ENCODE measurements around the gene NUBP2.

NUBP2 gene

DNA sequence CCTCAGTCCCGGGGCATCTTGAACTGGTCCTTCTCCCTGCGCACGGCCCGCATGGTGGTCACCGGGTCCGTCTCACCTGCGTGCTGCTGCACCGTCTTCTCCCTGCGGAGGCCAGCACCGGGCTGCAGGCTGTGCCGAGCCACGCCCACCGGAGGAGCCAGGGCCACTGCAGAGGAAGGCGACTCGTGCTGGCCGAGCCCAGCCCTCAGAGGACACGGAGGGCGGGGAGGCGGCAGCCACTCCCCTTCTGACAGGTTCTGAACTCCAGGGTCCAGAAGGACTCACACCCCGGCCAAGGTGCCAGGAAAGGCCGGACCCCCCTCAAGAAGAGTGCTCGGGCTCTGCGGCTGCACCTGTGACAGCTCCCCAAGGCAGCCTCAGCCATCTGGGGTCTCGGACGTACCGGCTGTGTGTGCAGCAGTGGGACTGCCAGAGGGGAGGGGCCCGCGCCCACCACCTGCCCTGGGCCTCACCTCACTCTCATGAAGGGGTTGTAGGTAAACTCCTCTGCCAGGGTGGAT, 26.6 kb downstream of the NUBP2 start:
- no peak for DNase-seq (ENCODE audit: low read depth)

GRCh38 chr16:1810106-1810505, 27.3 kb downstream of the NUBP2 start:
- DNase-seq (ENCODE audit: low read depth): no peak

DNA sequence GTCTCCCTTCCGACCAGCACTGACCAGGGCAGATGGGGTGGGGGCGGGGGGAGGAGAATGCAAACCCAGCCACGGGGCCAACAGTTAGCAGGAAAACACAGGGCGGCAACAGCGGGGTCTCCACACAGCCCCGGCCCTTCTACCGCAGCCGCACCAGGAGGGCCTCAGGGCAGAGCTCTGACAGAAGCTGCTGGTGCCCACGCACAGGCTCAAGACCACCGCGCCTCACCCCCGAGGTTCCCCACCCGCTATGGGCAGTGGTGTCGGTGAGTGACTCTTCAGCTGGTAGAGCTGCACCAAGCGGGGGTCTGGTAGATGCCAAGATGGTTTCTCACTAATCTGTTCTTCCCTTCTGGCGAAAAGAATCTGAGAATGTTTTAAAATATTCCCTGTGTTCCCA, 27.8 kb downstream of the NUBP2 start:
- DNase-seq (ENCODE audit: low read depth): no peak

DNA sequence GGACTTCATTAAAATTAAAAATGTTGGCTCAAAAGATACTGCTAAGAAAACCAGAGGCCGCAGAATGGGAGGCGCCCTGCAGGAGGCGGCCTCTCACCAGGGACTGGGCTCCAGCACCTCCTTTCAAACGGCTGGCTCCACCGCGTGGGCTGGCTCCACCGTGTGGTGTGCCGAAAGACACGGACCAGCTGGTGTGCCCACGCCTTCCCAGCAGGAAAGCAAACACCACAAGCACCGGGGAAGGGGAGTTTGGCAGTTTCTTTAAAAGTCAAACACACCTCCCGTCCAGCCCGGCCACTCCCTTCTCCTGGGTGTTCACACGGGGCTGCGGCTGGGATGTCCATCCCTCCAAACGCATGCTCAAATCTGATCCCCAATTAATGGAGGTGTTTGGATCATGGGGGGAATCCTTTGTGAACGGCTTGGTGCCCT, 30.0 kb downstream of the NUBP2 start:
- peak; percentile 17 for DNase-seq (ENCODE audit: low read depth)

DNA sequence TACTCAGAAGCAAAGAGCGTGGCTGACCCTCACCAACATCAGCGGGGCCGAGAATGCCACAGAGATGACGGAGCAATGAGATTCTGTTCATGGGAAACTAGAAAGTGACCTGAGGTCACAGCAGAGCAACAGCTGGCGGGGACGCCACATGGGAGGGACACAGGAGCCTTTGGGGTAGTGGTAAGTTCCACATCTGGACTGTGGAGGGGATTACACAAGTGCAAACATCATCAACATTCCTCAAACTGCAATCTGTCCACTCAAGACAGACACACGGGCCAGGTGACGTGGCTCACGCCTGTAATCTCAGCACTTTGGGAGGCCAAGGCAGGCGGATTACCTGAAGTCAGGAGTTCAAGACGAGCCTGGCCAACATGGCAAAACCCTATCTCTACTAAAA, 32.7 kb downstream of the NUBP2 start:
- DNase-seq (ENCODE audit: low read depth): no peak

DNA sequence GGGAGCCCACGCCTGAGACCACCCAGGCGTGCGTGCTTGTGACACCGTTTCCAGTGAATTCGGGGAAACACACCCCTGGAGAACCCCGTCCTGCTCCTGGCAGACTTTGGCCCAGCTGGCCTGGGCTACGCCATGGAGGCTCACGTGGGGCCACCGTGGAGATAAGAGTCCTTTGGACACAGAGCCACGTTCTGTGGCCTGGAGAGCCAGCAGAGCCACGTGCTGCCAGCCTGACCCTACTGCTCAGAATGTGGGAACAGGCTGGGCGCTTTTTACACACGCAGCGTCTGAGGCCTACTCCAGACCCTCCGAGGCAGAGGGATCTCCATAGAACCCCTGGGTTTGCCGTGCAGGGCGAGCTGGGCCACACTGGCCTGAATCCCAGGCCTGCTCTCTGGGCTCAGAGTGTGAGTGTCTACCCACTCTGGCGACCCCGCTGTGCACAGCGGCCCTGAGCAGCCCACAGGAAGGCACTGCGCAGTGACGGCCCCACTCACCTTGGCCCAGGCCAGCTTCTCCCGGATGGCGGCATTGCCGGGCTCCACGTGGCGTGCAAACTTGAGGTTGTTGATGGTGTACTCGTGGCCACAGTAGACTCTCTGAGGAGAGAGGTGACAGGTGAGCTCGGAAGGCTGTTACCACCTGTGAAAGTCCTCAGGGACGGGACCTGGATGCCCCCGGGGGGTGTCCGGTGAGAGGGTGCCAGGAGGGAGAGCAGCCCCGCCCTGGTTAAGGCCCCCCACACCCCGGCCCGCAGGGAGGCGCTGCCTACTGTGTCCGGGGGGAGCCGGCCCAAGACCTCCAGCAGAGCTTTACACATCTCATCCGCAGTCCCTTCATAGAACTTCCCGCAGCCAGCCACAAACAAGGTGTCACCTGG, 33.9 kb downstream of the NUBP2 start:
- no peak for DNase-seq (ENCODE audit: low read depth)

DNA sequence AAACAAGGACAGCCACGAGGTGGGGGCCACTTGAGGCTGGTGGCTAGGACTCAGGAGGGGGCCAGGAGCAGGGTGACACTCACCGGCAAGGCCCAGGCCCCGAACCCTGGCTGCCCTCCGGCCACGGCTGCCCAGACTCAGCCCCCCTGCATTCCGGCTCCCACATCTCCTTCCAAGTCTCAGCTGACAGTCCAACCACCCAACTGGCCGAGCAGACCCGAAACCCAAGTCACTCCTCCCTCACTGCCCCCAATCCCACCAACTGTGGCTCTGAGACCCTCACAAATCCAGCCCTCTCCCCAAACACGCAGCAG, 34.5 kb downstream of the NUBP2 start:
- no peak for DNase-seq (ENCODE audit: low read depth)

GRCh38 chr16:1817716-1818115, 35.0 kb downstream of the NUBP2 start:
- DNase-seq (ENCODE audit: low read depth): no peak

DNA sequence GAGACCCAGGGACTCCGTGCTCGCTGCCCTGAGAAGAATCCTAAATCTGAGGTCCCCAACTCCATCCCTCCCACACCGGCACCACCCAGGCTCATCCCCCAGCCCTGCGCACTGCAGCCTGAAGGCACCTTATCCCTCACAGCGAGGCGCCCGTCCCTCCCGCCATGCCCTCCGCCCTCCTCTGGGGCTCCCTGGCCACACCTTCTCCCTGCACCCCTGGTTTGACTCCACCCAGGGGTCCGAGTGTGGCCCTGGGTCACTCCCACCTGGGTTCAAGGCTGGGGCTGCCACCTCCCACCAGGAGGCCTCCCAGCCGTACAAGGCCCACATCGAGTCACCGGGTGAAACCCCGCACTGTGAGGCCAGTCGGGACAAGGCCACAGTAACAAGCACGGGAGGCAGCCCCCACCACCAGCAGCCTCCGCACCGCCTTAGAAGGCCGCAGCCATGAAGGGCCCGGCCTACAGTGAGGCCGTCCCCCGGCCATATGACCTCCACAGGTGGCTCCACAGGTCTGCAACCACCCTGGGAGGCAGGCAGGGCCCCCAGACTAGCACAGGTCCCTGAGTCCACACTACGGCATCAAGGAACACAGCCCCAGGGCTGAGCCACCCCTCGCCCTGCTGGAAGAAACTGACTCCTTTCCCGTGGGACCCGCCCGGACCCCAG, 35.6 kb downstream of the NUBP2 start:
- DNase-seq (ENCODE audit: low read depth): no peak

DNA sequence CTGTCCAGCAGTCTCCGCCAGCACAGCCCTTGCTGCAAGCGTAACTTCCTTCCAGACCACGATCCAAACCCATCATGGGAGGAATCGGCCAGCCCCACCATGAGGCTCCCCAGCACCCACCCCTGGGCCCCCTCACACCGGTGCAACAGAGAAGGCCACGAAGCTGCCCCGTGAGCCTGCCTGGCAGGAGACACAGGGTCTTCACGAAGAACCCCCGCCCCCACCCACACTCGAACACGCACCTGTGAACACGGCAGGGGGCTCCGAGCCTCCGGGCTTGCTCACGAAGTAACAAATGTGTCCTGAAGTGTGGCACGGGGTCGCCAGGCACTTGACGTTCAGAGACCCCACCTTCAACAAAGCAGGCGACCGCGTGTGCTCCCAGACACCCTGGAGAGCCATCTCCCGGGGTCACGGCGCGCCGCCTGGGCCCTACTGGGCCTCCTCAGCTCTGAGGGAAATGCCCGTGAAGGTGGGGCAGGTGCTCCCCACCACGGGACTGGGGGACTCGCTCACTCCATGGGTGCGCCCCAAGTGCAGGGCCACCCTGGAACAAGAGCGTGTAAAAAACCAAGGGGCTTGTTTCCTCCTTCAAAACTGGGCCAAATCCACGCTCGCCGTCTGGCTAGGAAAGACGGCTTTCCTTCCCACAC, 36.2 kb downstream of the NUBP2 start:
- no peak for DNase-seq (ENCODE audit: low read depth)

GRCh38 chr16:1819611-1820010, 36.9 kb downstream of the NUBP2 start:
- DNase-seq (ENCODE audit: low read depth): no peak

GRCh38 chr16:1820096-1820945, 37.6 kb downstream of the NUBP2 start:
- no peak for DNase-seq (ENCODE audit: low read depth)

DNA sequence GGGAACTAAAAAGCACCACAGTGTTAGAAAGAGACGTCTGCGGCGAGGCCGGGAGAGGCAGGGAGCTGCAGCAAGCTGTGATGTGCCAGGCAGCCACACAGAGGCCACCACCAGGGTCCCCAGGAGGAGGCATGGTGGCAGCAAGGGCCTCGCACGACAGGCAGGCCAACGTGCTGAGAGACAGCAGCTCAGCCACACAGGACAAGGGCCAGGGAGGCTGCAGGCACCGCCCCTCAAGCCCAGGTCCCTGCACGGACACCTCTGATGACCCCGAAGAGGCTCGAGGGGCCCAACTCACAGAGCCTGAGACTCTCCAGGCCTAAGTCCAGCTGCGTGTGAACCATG, 38.2 kb downstream of the NUBP2 start:
- DNase-seq (ENCODE audit: low read depth): no peak

DNA sequence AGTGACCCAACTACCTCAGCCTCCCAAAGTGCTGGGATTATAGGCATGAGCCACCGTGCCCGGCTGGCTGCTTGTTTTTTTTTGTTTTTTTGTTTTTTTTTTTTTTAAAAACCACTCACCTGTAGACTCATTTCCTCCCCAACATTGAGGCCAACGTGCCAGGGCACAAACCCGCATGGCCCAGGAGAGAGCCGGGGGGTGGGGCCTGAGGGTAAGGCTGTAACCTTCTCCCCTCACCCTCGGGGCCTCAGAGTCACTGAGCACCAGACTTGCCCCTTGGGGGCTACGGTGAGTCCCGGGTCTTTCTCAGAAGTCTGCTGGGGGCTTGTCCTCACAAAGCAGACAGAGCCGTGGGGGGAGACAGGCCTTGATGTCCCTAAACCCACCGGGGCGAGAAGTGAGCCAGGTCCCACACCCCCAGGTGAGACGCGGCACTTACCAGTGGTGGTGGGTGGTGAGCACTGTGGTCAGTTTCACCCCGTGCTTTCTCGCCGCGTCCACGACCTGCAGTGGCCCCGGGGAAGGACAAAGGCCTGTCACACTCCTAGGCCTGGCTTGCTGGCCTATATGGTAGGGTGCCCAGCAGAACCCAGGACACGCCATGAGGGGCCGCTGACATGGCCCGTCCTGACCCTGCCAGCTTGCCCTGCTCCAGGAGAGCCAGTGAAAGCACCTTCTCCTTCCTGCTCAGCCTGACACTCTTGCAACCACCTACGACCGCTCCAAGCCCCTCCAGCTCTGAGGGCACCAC, 39.3 kb downstream of the NUBP2 start:
- DNase-seq (ENCODE audit: low read depth): no peak

GRCh38 chr16:1822801-1823200, 40.0 kb downstream of the NUBP2 start:
- no peak for DNase-seq (ENCODE audit: low read depth)

- DNase-seq (ENCODE audit: low read depth): no peak
Observed at GRCh38 chr16:1823821-1824220, 41.1 kb downstream of the NUBP2 start.

DNA sequence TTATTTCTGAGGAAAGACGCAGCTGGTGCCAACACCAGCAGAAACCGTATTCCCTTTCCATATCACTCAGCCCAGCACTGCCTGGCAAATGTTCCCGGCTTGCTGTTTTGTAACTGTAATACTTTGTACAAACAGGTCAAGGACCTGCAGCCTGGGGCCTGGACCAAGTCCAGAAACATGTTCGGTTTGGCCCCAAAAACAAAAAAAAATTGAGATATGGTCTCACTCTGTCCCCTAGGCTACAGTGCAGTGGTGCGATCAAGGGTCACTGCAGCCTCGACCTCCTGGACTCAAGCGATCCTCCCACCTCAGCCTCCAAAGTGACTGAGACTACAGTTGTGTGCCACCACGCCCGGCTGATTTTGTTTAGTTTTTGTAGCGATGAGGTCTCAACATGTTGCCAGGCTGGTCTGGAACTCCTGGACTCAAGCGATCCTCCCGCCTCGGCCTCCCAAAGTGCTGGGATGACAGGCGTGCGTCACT, 42.7 kb downstream of the NUBP2 start:
- no peak for DNase-seq (ENCODE audit: low read depth)

DNA sequence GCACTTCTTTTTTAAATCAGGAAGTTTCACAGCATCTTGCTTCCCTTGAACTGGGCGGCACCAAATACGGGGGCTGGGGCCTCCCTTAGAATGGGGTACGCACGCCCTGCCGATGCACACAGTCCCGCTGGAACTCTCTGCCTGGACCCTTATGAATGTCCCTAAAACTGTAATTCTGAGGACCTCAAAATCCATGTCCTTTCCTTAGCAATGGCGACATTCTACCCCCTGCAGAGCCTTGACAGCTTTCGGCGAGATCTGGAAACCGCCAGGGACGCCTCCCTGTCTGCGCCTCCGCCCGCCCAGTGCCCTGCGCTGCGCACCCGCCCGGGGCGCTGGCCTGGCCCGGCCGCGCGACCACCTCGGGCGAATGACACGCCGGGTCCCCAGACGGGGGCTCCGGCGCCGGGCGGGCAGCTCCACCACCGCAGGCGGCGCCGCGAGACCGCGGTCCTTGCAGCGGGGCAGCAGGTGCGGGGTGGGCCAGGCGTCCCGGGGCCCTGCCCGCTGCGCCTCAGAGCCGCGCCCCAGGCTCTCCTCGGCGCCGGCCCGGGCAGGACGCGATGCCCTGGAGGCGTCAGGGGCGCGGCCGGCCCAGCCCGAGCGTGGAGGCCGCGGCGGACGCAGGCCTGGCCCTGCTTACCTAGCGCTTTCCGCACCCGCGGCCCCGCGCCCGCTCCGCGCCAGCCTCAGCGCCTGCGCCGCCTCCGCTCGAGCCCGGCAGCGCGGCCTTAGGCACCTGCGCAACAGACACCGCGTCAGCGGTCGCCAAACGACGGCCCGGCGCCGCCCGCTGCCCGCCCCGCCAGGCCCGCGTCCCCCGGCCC, 43.3 kb downstream of the NUBP2 start:
- peak; percentile 49 for DNase-seq (ENCODE audit: low read depth)

DNA sequence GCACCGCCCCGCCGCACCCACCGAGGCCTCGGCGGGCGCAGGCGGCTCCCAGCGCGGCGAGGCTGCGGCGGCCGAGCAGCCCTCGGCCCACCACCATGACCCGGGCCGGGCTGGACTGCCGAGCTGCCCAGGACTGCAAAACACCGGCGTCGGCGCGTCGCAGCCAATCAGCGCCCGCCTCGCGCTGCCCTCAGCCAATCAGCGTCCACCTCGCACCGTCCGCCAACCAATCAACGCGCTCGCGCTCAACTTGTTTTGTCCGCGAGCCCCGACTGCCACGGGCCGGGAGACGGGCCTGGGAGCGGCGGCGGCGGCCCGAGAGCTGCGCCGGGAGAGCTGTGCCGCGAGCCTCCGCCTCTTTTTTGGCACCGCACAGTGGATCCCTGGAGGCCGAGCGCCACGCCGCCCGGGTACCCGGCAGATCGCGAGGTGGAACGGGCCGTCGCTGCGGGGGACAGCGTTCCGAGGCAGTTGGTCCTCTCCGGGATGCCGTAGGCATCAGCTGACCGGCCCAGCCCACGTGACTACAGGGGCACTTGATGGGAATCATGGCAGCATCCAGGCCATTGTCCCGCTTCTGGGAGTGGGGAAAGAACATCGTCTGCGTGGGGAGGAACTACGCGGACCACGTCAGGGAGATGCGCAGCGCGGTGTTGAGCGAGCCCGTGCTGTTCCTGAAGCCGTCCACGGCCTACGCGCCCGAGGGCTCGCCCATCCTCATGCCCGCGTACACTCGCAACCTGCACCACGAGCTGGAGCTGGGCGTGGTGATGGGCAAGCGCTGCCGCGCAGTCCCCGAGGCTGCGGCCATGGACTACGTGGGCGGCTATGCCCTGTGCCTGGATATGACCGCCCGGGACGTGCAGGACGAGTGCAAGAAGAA, 44.2 kb downstream of the NUBP2 start, which contains the start of the genes FAHD1 and HAGH:
Gene FAHD1 (plus strand): TSS at position 516 of the 883 bp plus-strand sequence. CDS start 33 bp downstream, at position 549.
Gene HAGH (minus strand): TSS at position 135 of the 883 bp plus-strand sequence. CDS start 38 bp downstream, at position 97.
- DNase-seq (ENCODE audit: low read depth): peak; percentile 80
